ENCODE results near the gene VOPP1.

- TF ChIP-seq CTCF (conservative IDR thresholded peaks at IDR 0.05; ENCODE audit: low read length): no peak
- TF ChIP-seq EZH2phosphoT487 (IDR thresholded peaks at IDR 0.05; ENCODE audit: borderline replicate concordance): no peak
Measured at GRCh38 chr7:55588379-55588699, 16.0 kb upstream of the VOPP1 start.
